CD14-positive monocyte (primary cell): Measurements from ENCODE around the gene PYHIN1. TPM values are rescaled to one million over a fixed set of nuclear protein-coding genes. Genes with fewer than 3 reads are reported as not detected.

Experiments used
- DNase-seq, 3 donors: peaks; one replicate each; pipeline ENCODE4 v3.0.0-alpha.2; 2011 to 2022
- H2AFZ ChIP-seq: 2 replicates; pipeline ENCODE4 v1.6.0; 2012; ENCODE audit warnings: mild to moderate bottlenecking, low read depth, low read length, inconsistent platforms; ENCODE audit not compliant: insufficient read depth, poor library complexity, severe bottlenecking
- H3K27ac ChIP-seq, 2 donors: 1 replicate in 1 of 2; 2 replicates in 1 of 2; pipeline ENCODE4 v1.5.1; 2012 to 2013; ENCODE audit warnings: low read length in 2 of 2, control low read depth in 1 of 2, inconsistent platforms in 1 of 2, low read depth in 1 of 2, mild to moderate bottlenecking in 1 of 2
- H3K27me3 ChIP-seq, 2 donors: one replicate each; pipeline versions ENCODE4 v1.6.0 to v1.6.1; 2011 to 2013; ENCODE audit warnings: low read length in 2 of 2; ENCODE audit not compliant: control insufficient read depth in 2 of 2, insufficient read depth in 2 of 2
- H3K36me3 ChIP-seq, 2 donors: replicated peaks in 1 of 2; 1 replicate in 1 of 2; 2 replicates in 1 of 2; pipeline versions ENCODE4 v1.5.1 to v1.6.1; 2012 to 2013; ENCODE audit warnings: low read length in 2 of 2, control low read depth in 1 of 2, inconsistent platforms in 1 of 2, mild to moderate bottlenecking in 1 of 2; ENCODE audit not compliant: insufficient read depth in 2 of 2, control insufficient read depth in 1 of 2
- H3K4me1 ChIP-seq, 2 donors: 1 replicate in 1 of 2; 2 replicates in 1 of 2; pipeline versions ENCODE4 v1.5.1 to v1.6.1; 2012 to 2013; ENCODE audit warnings: low read length in 2 of 2, control low read depth in 1 of 2, inconsistent platforms in 1 of 2, mild to moderate bottlenecking in 1 of 2, moderate library complexity in 1 of 2; ENCODE audit not compliant: insufficient read depth in 2 of 2, control insufficient read depth in 1 of 2
- H3K4me2 ChIP-seq: replicated peaks from 2 replicates; pipeline ENCODE3; 2012; ENCODE audit warnings: low read length, moderate library complexity, mild to moderate bottlenecking; ENCODE audit not compliant: poor library complexity, severe bottlenecking; ENCODE audit errors: extremely low read depth
- H3K4me3 ChIP-seq, 3 experiments: fragments of 200-600 bp in 1 of 3; sonication (generic) in 1 of 3; replicated peaks in 1 of 3; 1 replicate in 2 of 3; 2 replicates in 1 of 3; pipeline ENCODE4 v1.5.1; 2011 to 2013; ENCODE audit warnings: low read length in 3 of 3, mild to moderate bottlenecking in 3 of 3, control low read depth in 2 of 3, low read depth in 2 of 3, inconsistent platforms in 1 of 3, moderate library complexity in 1 of 3
- H3K79me2 ChIP-seq: 2 replicates; pipeline ENCODE4 v1.6.0; 2012; ENCODE audit warnings: mild to moderate bottlenecking, control low read depth, inconsistent platforms, low read length, moderate library complexity; ENCODE audit not compliant: insufficient read depth
- H3K9ac ChIP-seq: 2 replicates; pipeline ENCODE4 v1.6.0; 2017; ENCODE audit warnings: low read length, mild to moderate bottlenecking; ENCODE audit not compliant: insufficient read depth, poor library complexity, severe bottlenecking
- H3K9me3 ChIP-seq, 2 donors: replicated peaks in 1 of 2; 1 replicate in 1 of 2; 2 replicates in 1 of 2; pipeline versions ENCODE4 v1.5.1 to v1.6.1; 2012 to 2013; ENCODE audit warnings: low read length in 2 of 2, control low read depth in 1 of 2; ENCODE audit not compliant: control insufficient read depth in 1 of 2, insufficient read depth in 1 of 2
- H4K20me1 ChIP-seq: 2 replicates; pipeline ENCODE4 v1.6.0; 2012; ENCODE audit warnings: mild to moderate bottlenecking, low read length, control low read depth, moderate library complexity; ENCODE audit not compliant: insufficient read depth
- H3K27ac Mint-ChIP-seq, 7 donors: one replicate each; pipeline ENCODE4 v1.8.0; 2020; ENCODE audit warnings: mild to moderate bottlenecking in 7 of 7, mixed read lengths in 7 of 7, moderate library complexity in 6 of 7, inconsistent platforms in 2 of 7
- H3K27me3 Mint-ChIP-seq, 3 donors: one replicate each; pipeline ENCODE4 v1.8.0; 2021 to 2022; ENCODE audit warnings: low read depth in 3 of 3, mild to moderate bottlenecking in 3 of 3, mixed read lengths in 3 of 3, moderate library complexity in 3 of 3, inconsistent platforms in 1 of 3
- H3K36me3 Mint-ChIP-seq, 2 donors: one replicate each; pipeline ENCODE4 v1.8.0; 2020; ENCODE audit warnings: mixed read lengths in 2 of 2, inconsistent platforms in 1 of 2, mild to moderate bottlenecking in 1 of 2
- H3K4me1 Mint-ChIP-seq: one replicate; pipeline ENCODE4 v1.8.0; 2020; ENCODE audit warnings: mild to moderate bottlenecking, mixed read lengths
- H3K4me3 Mint-ChIP-seq, 2 donors: one replicate each; pipeline ENCODE4 v1.8.0; 2020; ENCODE audit warnings: mild to moderate bottlenecking in 2 of 2, mixed read lengths in 2 of 2, moderate library complexity in 1 of 2
- H3K9me3 Mint-ChIP-seq, 7 donors: one replicate each; pipeline ENCODE4 v1.8.0; 2020 to 2022; ENCODE audit warnings: mixed read lengths in 7 of 7, mild to moderate bottlenecking in 6 of 7, moderate library complexity in 6 of 7, inconsistent platforms in 2 of 7
- CTCF ChIP-seq: fragments of 200-600 bp; IDR thresholded peaks from one replicate; pipeline ENCODE4 v1.8.0; 2022; ENCODE audit warnings: antibody characterized with exemption, mild to moderate bottlenecking
- WGBS: methylation state at CpG from one replicate; pipeline ENCODE4 v1.1.5; 2013; ENCODE audit warnings: missing lambda C conversion rate; ENCODE audit not compliant: insufficient coverage; 5-methylcytosine and 5-hydroxymethylcytosine counted together
- intact Hi-C, 2 donors: fragments of 100-400 bp; cut with micrococcal nuclease; formaldehyde crosslinking; loops; one replicate each; pipeline versions ENCODE4 v1.15.0 to v1.15.1; 2023
- polyA plus RNA-seq, 3 donors: library from polyadenylated mRNA; depleted of rRNA in 1 of 3; unstranded in 2 of 3; stranded (reverse) in 1 of 3; fragments of 300-500 nt in 2 of 3; fragments of >200 nt in 1 of 3; fragmentation: Illumina TruSeq in 2 of 3; gene quantifications; 1 replicate in 2 of 3; 2 replicates in 1 of 3; pipeline ENCODE4 v1.2.3, GENCODE V29; 2012 to 2021

Gene PYHIN1
- polyA plus RNA-seq, 3 donors, result 0.15 to 0.44 TPM; not detected in 1

GRCh38 chr1:159007726-159008125 lies 76.4 kb downstream of the PYHIN1 start:
- no peaks in the 10 kb centered on the region for H3K9me3 Mint-ChIP-seq
- no peak overlapping the region for H3K9ac ChIP-seq
- peaks cover 0 to 2% of the 10 kb centered on the region in 2 donors for H3K36me3 Mint-ChIP-seq
- H3K9me3 ChIP-seq, result no peaks in the 10 kb centered on the region
- H3K4me3 Mint-ChIP-seq, result no peak overlapping the region
- H3K4me1 Mint-ChIP-seq, result peaks cover 48% of the 10 kb centered on the region
- TF ChIP-seq CTCF, result no peak
- H2AFZ ChIP-seq, result no peak overlapping the region
- H3K27me3 ChIP-seq, result no peaks in the 10 kb centered on the region
- H3K27me3 Mint-ChIP-seq, result peaks cover 0 to 2% (median 0%) of the 10 kb centered on the region in 3 donors
- no peak overlapping the region for H3K4me3 ChIP-seq
- no peaks in the 10 kb centered on the region for H3K36me3 ChIP-seq
- H3K27ac Mint-ChIP-seq, result peak overlapping the region in 5 of 7 donors; percentile 15 to 78 (median 36)
- DNase-seq, result peak; percentile 32 to 65 (median 52)
- H3K27ac ChIP-seq, result peak overlapping the region in 1 of 2 donors; percentile 1
- H4K20me1 ChIP-seq, result peaks cover 5% of the 10 kb centered on the region
- intact Hi-C loops, result loop anchor here in 1 of 2 donors (10.0 kb wide), 1 partner anchor 823 kb away; the partner anchor contains the start of gene CD1D
- H3K4me2 ChIP-seq, result no peak overlapping the region
- H3K79me2 ChIP-seq, result peaks cover 43% of the 10 kb centered on the region
- peaks cover 31 to 51% of the 10 kb centered on the region in 2 donors for H3K4me1 ChIP-seq

GRCh38 chr1:159008744-159009188 lies 77.4 kb downstream of the PYHIN1 start:
- H3K4me3 Mint-ChIP-seq, result peak overlapping the region in 1 of 2 donors; percentile 53
- TF ChIP-seq CTCF, result no peak
- Histone ChIP-seq H3K79me2 (peaks cover 54% of the 10 kb centered on the region), H3K4me3 (peak overlapping the region in 1 of 3 experiments; percentile 95), H3K4me1 (peaks cover 39 to 60% of the 10 kb centered on the region in 2 donors), H3K27ac (peak overlapping the region in 1 of 2 donors; percentile 92), H3K4me2 (peak overlapping the region; percentile 93), H3K27me3 (no peaks in the 10 kb centered on the region), H2AFZ (peak overlapping the region; percentile 52), H3K9me3 (no peaks in the 10 kb centered on the region), H4K20me1 (peaks cover 16% of the 10 kb centered on the region), H3K36me3 (no peaks in the 10 kb centered on the region), H3K9ac (peak overlapping the region; percentile 10)
- no peaks in the 10 kb centered on the region for H3K9me3 Mint-ChIP-seq
- H3K4me1 Mint-ChIP-seq, result peaks cover 57% of the 10 kb centered on the region
- peak overlapping the region; percentile 92 to 98 (median 96) for H3K27ac Mint-ChIP-seq
- 10% methylated on average over 2 of the region's 4 CpGs for WGBS
- no peak for DNase-seq
- intact Hi-C loops, result loop anchor here in 1 of 2 donors (10.0 kb wide), 1 partner anchor 824 kb away; the partner anchor contains the start of gene CD1D
- peaks cover 0 to 2% (median 0%) of the 10 kb centered on the region in 3 donors for H3K27me3 Mint-ChIP-seq
- peaks cover 6 to 8% of the 10 kb centered on the region in 2 donors for H3K36me3 Mint-ChIP-seq
